Activated naive CD4-positive, alpha-beta T cell (primary cell): ENCODE measurements around the gene MAPK13.

Experiments used
- DNase-seq, 4 experiments: peaks; one replicate each; lab custom pipeline; 2025; lab: John Stamatoyannopoulos, UW

Gene MAPK13

GRCh38 chr6:36149476-36149875 lies 19.2 kb downstream of the MAPK13 start:
- DNase-seq, result no peak

GRCh38 chr6:36150283-36150682 lies 20.0 kb downstream of the MAPK13 start:
- DNase-seq, result no peak

GRCh38 chr6:36154286-36154685 lies 24.0 kb downstream of the MAPK13 start:
- no peak for DNase-seq

- DNase-seq, result no peak
Observed at GRCh38 chr6:36155662-36156061, 25.3 kb downstream of the MAPK13 start.

GRCh38 chr6:36160147-36160760 lies 29.9 kb downstream of the MAPK13 start:
- no peak for DNase-seq

- DNase-seq, result no peak
Observed at GRCh38 chr6:36169023-36170007, 39.0 kb downstream of the MAPK13 start.

- no peak for DNase-seq
Observed at GRCh38 chr6:36170704-36171103, 40.4 kb downstream of the MAPK13 start.

- DNase-seq, result no peak
Observed at GRCh38 chr6:36171573-36171972, 41.3 kb downstream of the MAPK13 start.

GRCh38 chr6:36177166-36177565 lies 46.9 kb downstream of the MAPK13 start:
- DNase-seq, result no peak

GRCh38 chr6:36178544-36178943 lies 48.2 kb downstream of the MAPK13 start:
- DNase-seq, result no peak

GRCh38 chr6:36180126-36180525 lies 49.8 kb downstream of the MAPK13 start:
- DNase-seq, result no peak

GRCh38 chr6:36184311-36184710 lies 54.0 kb downstream of the MAPK13 start:
- DNase-seq, result no peak

- no peak for DNase-seq
Observed at GRCh38 chr6:36186199-36186598, 55.9 kb downstream of the MAPK13 start.

GRCh38 chr6:36187446-36187845 lies 57.1 kb downstream of the MAPK13 start:
- no peak for DNase-seq
